D341Med (cell line): ENCODE results near the gene ELAC1.
"Not testable (repeated sequence)": the region's sequence is repeated elsewhere in the genome, so short reads cannot be mapped to it uniquely, and the experiment has no call there.

Source experiments
- DNase-seq: peaks from one replicate; pipeline ENCODE4 v3.0.0; 2012; ENCODE audit warnings: low spot score

The ELAC1 gene

GRCh38 chr18:50967714-50968661 is at the start of gene ELAC1:
ELAC1 (plus strand) TSS chr18:50968040; CDS start chr18:50974405, 6,365 bp downstream.
- DNase-seq = peak; percentile 99

- no peak for DNase-seq
These were observed 49.7 kb upstream of the ELAC1 start for GRCh38 chr18:50918153-50918552.

- no peak for DNase-seq
These were observed 43.5 kb upstream of the ELAC1 start for GRCh38 chr18:50924372-50924771.

GRCh38 chr18:50926521-50926920 is 41.3 kb upstream of the ELAC1 start:
- no peak for DNase-seq

GRCh38 chr18:50928551-50928950 is 39.3 kb upstream of the ELAC1 start:
- no peak for DNase-seq

GRCh38 chr18:50933684-50934083 is 34.2 kb upstream of the ELAC1 start:
- no peak for DNase-seq

GRCh38 chr18:50934545-50935211 is 33.2 kb upstream of the ELAC1 start:
- DNase-seq = no peak

- no peak for DNase-seq
These were observed 32.2 kb upstream of the ELAC1 start for GRCh38 chr18:50935493-50936191.

GRCh38 chr18:50937183-50937582 is 30.7 kb upstream of the ELAC1 start:
- DNase-seq = no peak

GRCh38 chr18:50938912-50939311 is 28.9 kb upstream of the ELAC1 start:
- no peak for DNase-seq

- no peak for DNase-seq
These were observed 23.5 kb upstream of the ELAC1 start for GRCh38 chr18:50944245-50944932.

GRCh38 chr18:50945918-50946317 is 21.9 kb upstream of the ELAC1 start:
- not testable (repeated sequence) for DNase-seq

- no peak for DNase-seq
These were observed 19.9 kb upstream of the ELAC1 start for GRCh38 chr18:50947899-50948298.

- DNase-seq = no peak
These were observed 18.7 kb upstream of the ELAC1 start for GRCh38 chr18:50949185-50949584.

GRCh38 chr18:50950626-50951025 is 17.2 kb upstream of the ELAC1 start:
- no peak for DNase-seq

- DNase-seq = no peak
These were observed 14.0 kb upstream of the ELAC1 start for GRCh38 chr18:50953822-50954221.

- no peak for DNase-seq
These were observed 12.6 kb upstream of the ELAC1 start for GRCh38 chr18:50955253-50955652.

- no peak for DNase-seq
These were observed 11.7 kb upstream of the ELAC1 start for GRCh38 chr18:50956116-50956515.

GRCh38 chr18:50961974-50962373 is 5.9 kb upstream of the ELAC1 start:
- DNase-seq = no peak

GRCh38 chr18:50969448-50969847 is 1.6 kb downstream of the ELAC1 start:
- no peak for DNase-seq

- DNase-seq = no peak
These were observed 2.2 kb downstream of the ELAC1 start for GRCh38 chr18:50970006-50970405.

- not testable (repeated sequence) for DNase-seq
These were observed 4.6 kb downstream of the ELAC1 start for GRCh38 chr18:50972404-50972803.
